SW 1271 (cell line): Measurements from ENCODE around the gene GPC3.

Experiments
- DNase-seq, 2 experiments: peaks; one replicate each; lab custom pipeline; 2025; lab: John Stamatoyannopoulos, UW

GPC3 gene

GRCh38 chrX:133884430-133885394 lies 100.7 kb downstream of the GPC3 start:
- DNase-seq = no peak

- no peak for DNase-seq
Measured at GRCh38 chrX:133881893-133882292, 103.5 kb downstream of the GPC3 start.

- DNase-seq = no peak
Measured at GRCh38 chrX:133881007-133881406, 104.4 kb downstream of the GPC3 start.

GRCh38 chrX:133880032-133880443 lies 105.4 kb downstream of the GPC3 start:
- no peak for DNase-seq

GRCh38 chrX:133878710-133879109 lies 106.7 kb downstream of the GPC3 start:
- no peak for DNase-seq

GRCh38 chrX:133876646-133877045 lies 108.7 kb downstream of the GPC3 start:
- DNase-seq = no peak

GRCh38 chrX:133869270-133869669 lies 116.1 kb downstream of the GPC3 start:
- no peak for DNase-seq

- DNase-seq = no peak
Measured at GRCh38 chrX:133868682-133869081, 116.7 kb downstream of the GPC3 start.

GRCh38 chrX:133868250-133868649 lies 117.1 kb downstream of the GPC3 start:
- no peak for DNase-seq

GRCh38 chrX:133865761-133866471 lies 119.5 kb downstream of the GPC3 start:
- DNase-seq = no peak

GRCh38 chrX:133864236-133864635 lies 121.2 kb downstream of the GPC3 start:
- DNase-seq = no peak

GRCh38 chrX:133859860-133860259 lies 125.5 kb downstream of the GPC3 start:
- DNase-seq = no peak

GRCh38 chrX:133859336-133859735 lies 126.1 kb downstream of the GPC3 start:
- DNase-seq = no peak

- DNase-seq = no peak
Measured at GRCh38 chrX:133857640-133858269, 127.6 kb downstream of the GPC3 start.

GRCh38 chrX:133856819-133857218 lies 128.6 kb downstream of the GPC3 start:
- no peak for DNase-seq

- no peak for DNase-seq
Measured at GRCh38 chrX:133854290-133854689, 131.1 kb downstream of the GPC3 start.

- DNase-seq = no peak
Measured at GRCh38 chrX:133852837-133853356, 132.5 kb downstream of the GPC3 start.

- no peak for DNase-seq
Measured at GRCh38 chrX:133852401-133852800, 133.0 kb downstream of the GPC3 start.

- DNase-seq = no peak
Measured at GRCh38 chrX:133850399-133850798, 135.0 kb downstream of the GPC3 start.

GRCh38 chrX:133849676-133850075 lies 135.7 kb downstream of the GPC3 start:
- no peak for DNase-seq

- DNase-seq = no peak
Measured at GRCh38 chrX:133847340-133847994, 137.9 kb downstream of the GPC3 start.

- DNase-seq = no peak
Measured at GRCh38 chrX:133846311-133846710, 139.1 kb downstream of the GPC3 start.
